HG03469 (cell line): ENCODE measurements around the gene RBM48.
"Not testable (repeated sequence)": the region's sequence is repeated elsewhere in the genome, so short reads cannot be mapped to it uniquely, and the experiment has no call there.

Experiments
- ATAC-seq: cut with Tn5 transposase; IDR thresholded peaks from one replicate; pipeline ENCODE4 v1.9.1; 2021; ENCODE audit warnings: mild to moderate bottlenecking, moderate library complexity, moderate number of reproducible peaks; ENCODE audit not compliant: unreplicated experiment

Gene RBM48

GRCh38 chr7:92543542-92543941 is 14.9 kb downstream of the RBM48 start:
- not testable (repeated sequence) for ATAC-seq

- ATAC-seq: not testable (repeated sequence)
Observed at GRCh38 chr7:92545116-92545515, 16.5 kb downstream of the RBM48 start.

GRCh38 chr7:92546856-92547497 is 18.4 kb downstream of the RBM48 start:
- no peak for ATAC-seq

GRCh38 chr7:92547579-92547978 is 19.0 kb downstream of the RBM48 start:
- ATAC-seq: no peak

- no peak for ATAC-seq
Observed at GRCh38 chr7:92550194-92550593, 21.6 kb downstream of the RBM48 start.

- no peak for ATAC-seq
Observed at GRCh38 chr7:92557249-92557648, 28.7 kb downstream of the RBM48 start.

GRCh38 chr7:92557808-92558362 is 29.3 kb downstream of the RBM48 start:
- ATAC-seq: no peak

- ATAC-seq: no peak
Observed at GRCh38 chr7:92560602-92561001, 32.0 kb downstream of the RBM48 start.

GRCh38 chr7:92563345-92563744 is 34.8 kb downstream of the RBM48 start:
- no peak for ATAC-seq

- ATAC-seq: no peak
Observed at GRCh38 chr7:92567460-92567859, 38.9 kb downstream of the RBM48 start.

GRCh38 chr7:92569137-92569536 is 40.5 kb downstream of the RBM48 start:
- ATAC-seq: no peak

- ATAC-seq: no peak
Observed at GRCh38 chr7:92576296-92576695, 47.7 kb downstream of the RBM48 start.

- no peak for ATAC-seq
Observed at GRCh38 chr7:92582948-92583347, 54.4 kb downstream of the RBM48 start.

GRCh38 chr7:92584953-92585352 is 56.4 kb downstream of the RBM48 start:
- ATAC-seq: no peak

- ATAC-seq: no peak
Observed at GRCh38 chr7:92586403-92586802, 57.8 kb downstream of the RBM48 start.

GRCh38 chr7:92586841-92587240 is 58.2 kb downstream of the RBM48 start:
- ATAC-seq: no peak
